Erythroblast (primary cell): ENCODE measurements around the gene DLG2.

Source experiments
- GATA1 ChIP-seq: IDR thresholded peaks from 2 replicates; pipeline ENCODE4 v1.6.1; 2011; ENCODE audit warnings: low read depth, mild to moderate bottlenecking, control low read depth, low read length, moderate library complexity
- POLR2A ChIP-seq: IDR thresholded peaks from 2 replicates; pipeline ENCODE4 v1.6.1; 2011; ENCODE audit warnings: mild to moderate bottlenecking, low read length

DNA sequence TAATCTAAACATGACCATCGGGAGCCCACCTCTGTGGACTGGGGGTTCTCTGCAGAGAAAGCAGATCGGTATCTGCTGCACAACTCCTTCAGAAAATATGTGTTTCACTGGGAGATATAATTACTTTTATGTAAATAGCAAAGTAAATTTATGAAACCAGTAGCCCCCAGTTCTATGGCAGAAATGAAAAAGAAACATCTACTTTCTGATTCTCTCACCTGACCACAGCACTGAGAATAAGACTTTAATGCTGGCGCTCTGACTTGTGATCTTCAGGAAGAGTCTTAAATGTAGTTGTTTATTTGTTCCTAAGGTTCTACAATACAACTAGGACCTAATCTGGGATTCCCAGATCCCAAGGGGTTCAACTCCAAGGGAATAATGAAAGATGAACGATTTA is 518.0 kb downstream of the DLG2 start:
- TF ChIP-seq POLR2A (no peak), GATA1 (no peak)
